NB4 (cell line): ENCODE data around the gene ZNF581.

Experiments
- CTCF ChIP-seq: IDR thresholded peaks from one replicate; pipeline ENCODE4 v1.5.1; 2012; ENCODE audit warnings: low read depth, low read length
- POLR2A ChIP-seq: IDR thresholded peaks from 2 replicates; pipeline ENCODE4 v1.6.1; 2011; ENCODE audit warnings: mild to moderate bottlenecking; ENCODE audit not compliant: insufficient read length; ENCODE audit errors: extremely low read depth

GRCh38 chr19:55636723-55637122, 6.7 kb upstream of the ZNF581 start:
- TF ChIP-seq POLR2A = no peak
- TF ChIP-seq CTCF = no peak
